K562 (cell line): Measurements from ENCODE around the gene USHBP1. TPM values are rescaled to one million over a fixed set of nuclear protein-coding genes. Genes with fewer than 3 reads are reported as not detected.

Experiments
- ATAC-seq: fragments of 200-7000 bp; cut with Tn5 transposase; 3 replicates; pipeline ENCODE4 v1.9.1; 2020; ENCODE audit warnings: moderate library complexity
- BruUV-seq: library from RNA; stranded (reverse); fragments of 400-500 nt; replicated peaks from 2 replicates; lab custom pipeline; 2021; lab: Mats Ljungman, UMichigan
- CTCF ChIA-PET: fragments of 300-600 bp; formaldehyde crosslinking; extraction: SDS; loops from one replicate; lab custom pipeline; 2021; ENCODE audit warnings: low intra/inter-chr PET ratio; lab: Yijun Ruan, JAX
- POLR2A ChIA-PET: fragments of 300-600, 350-650 bp; sonication (Branson Sonifier 250); formaldehyde crosslinking; extraction: SDS; loops from one replicate; lab custom pipeline; 2021; ENCODE audit warnings: antibody characterized with exemption, inconsistent platforms; lab: Yijun Ruan, JAX
- DNase-seq, 4 experiments: peaks; one replicate each; pipeline versions ENCODE4 v3.0.0 to v3.0.0-alpha.2; 2011 to 2018; ENCODE audit warnings: low spot score in 3 of 4, mixed read lengths in 3 of 4; ENCODE audit errors: extremely low read depth in 1 of 4
- FAIRE-seq: peaks from 2 replicates; lab custom pipeline; 2011; peaks lifted over from hg19 to GRCh38; lab: Jason Lieb, UNC
- H2AFZ ChIP-seq: 2 replicates; pipeline ENCODE4 v1.6.0; 2011; ENCODE audit warnings: low read depth, low read length, control low read depth, inconsistent platforms
- H3K27ac ChIP-seq: fragments of 200-600 bp; 3 replicates; pipeline ENCODE4 v1.8.0; 2011; ENCODE audit warnings: low read depth, mild to moderate bottlenecking, control low read depth, inconsistent platforms, low read length, moderate library complexity, mixed read lengths; ENCODE audit errors: extremely low read depth
- H3K27me3 ChIP-seq, 2 experiments: fragments of 300-600 bp in 1 of 2; 2 replicates in 1 of 2; 3 replicates in 1 of 2; pipeline versions ENCODE4 v1.6.0 to v1.8.0; 2011; ENCODE audit warnings: inconsistent platforms in 2 of 2, low read length in 2 of 2, mild to moderate bottlenecking in 1 of 2, mixed read lengths in 1 of 2, moderate library complexity in 1 of 2; ENCODE audit not compliant: control insufficient read depth in 2 of 2, insufficient read depth in 2 of 2
- H3K36me3 ChIP-seq: fragments of 300-600 bp; 3 replicates; pipeline ENCODE4 v1.8.0; 2011; ENCODE audit warnings: mild to moderate bottlenecking, low read length, inconsistent platforms; ENCODE audit not compliant: control insufficient read depth, insufficient read depth
- H3K4me1 ChIP-seq, 2 experiments: fragments of 200-600 bp in 1 of 2; replicated peaks in 1 of 2; 2 replicates in 1 of 2; 3 replicates in 1 of 2; pipeline versions ENCODE4 v1.5.1 to v1.8.0; 2011; ENCODE audit warnings: inconsistent platforms in 2 of 2, low read length in 2 of 2, mild to moderate bottlenecking in 1 of 2, mixed read lengths in 1 of 2, moderate library complexity in 1 of 2; ENCODE audit not compliant: control insufficient read depth in 2 of 2, insufficient read depth in 2 of 2
- H3K4me2 ChIP-seq: 2 replicates; pipeline ENCODE4 v1.6.1; 2011; ENCODE audit warnings: low read length, control low read depth, inconsistent platforms, mixed read lengths; ENCODE audit not compliant: insufficient read depth
- H3K4me3 ChIP-seq: fragments of 200-600 bp; sonication (generic), shearing (Covaris generic); 2 replicates; pipeline ENCODE4 v1.5.1; 2016; ENCODE audit warnings: control low read depth, inconsistent platforms
- H3K79me2 ChIP-seq: fragments of 200-600 bp; 3 replicates; pipeline ENCODE4 v1.8.0; 2011; ENCODE audit warnings: low read length, inconsistent platforms; ENCODE audit not compliant: control insufficient read depth, insufficient read depth
- H3K9ac ChIP-seq, 2 experiments: 2 replicates each; pipeline versions ENCODE4 v1.6.0 to v1.6.1; 2011; ENCODE audit warnings: low read depth in 2 of 2, low read length in 2 of 2, control low read depth in 1 of 2, inconsistent platforms in 1 of 2, mild to moderate bottlenecking in 1 of 2, mixed read lengths in 1 of 2; ENCODE audit not compliant: insufficient read depth in 1 of 2
- H3K9me1 ChIP-seq: one replicate; pipeline ENCODE4 v1.6.0; 2011; ENCODE audit warnings: inconsistent platforms, mild to moderate bottlenecking, low read length, moderate library complexity; ENCODE audit not compliant: control insufficient read depth, insufficient read depth
- H3K9me3 ChIP-seq: replicated peaks from 2 replicates; pipeline ENCODE4 v1.5.1; 2011; ENCODE audit warnings: low read depth, low read length, inconsistent platforms; ENCODE audit not compliant: control insufficient read depth, insufficient read depth
- H4K20me1 ChIP-seq: replicated peaks from 2 replicates; pipeline ENCODE4 v1.6.1; 2011; ENCODE audit warnings: low read length, inconsistent platforms, mixed read lengths; ENCODE audit not compliant: control insufficient read depth, insufficient read depth
- MEF2A ChIP-seq: IDR thresholded peaks from 2 replicates; pipeline ENCODE4 v1.6.1; 2011; ENCODE audit warnings: low read depth, mild to moderate bottlenecking, low read length, moderate library complexity; ENCODE audit not compliant: control insufficient read depth
- ZNF512 ChIP-seq: IDR thresholded peaks from 2 replicates; pipeline ENCODE4 v1.6.1; 2016; ENCODE audit warnings: missing genetic modification characterization, missing compliant biosample characterization
- WGBS: fragments of 100-300 bp; shearing (Covaris generic); methylation state at CpG from one replicate; pipeline ENCODE4 v1.1.6; 2016; ENCODE audit warnings: low coverage, mixed read lengths; ENCODE audit not compliant: insufficient coverage; ENCODE audit errors: missing lambda C conversion rate; 5-methylcytosine and 5-hydroxymethylcytosine counted together
- in situ Hi-C: fragments of 300-500 bp; cut with MboI; formaldehyde crosslinking; loops from 4 replicates; pipeline ENCODE4 v1.15.0; 2018; ENCODE audit warnings: inconsistent platforms, mixed read lengths
- intact Hi-C: fragments of 100-400 bp; cut with micrococcal nuclease; formaldehyde crosslinking; loops from 2 replicates; pipeline ENCODE4 v1.14.2; 2022
- polyA plus RNA-seq, 8 experiments: library from polyadenylated mRNA; depleted of rRNA in 4 of 8; stranded (reverse) in 5 of 8; unstranded in 3 of 8; fragments of >200 nt; fragmentation: Nextera tagmentation in 2 of 8; fragmentation: Illumina TruSeq in 1 of 8; extraction: Ambion mirVana in 2 of 8; extraction: Trizol in 1 of 8; gene quantifications; 2 replicates each; pipeline versions ENCODE4 v1.2.1 to v1.2.3, GENCODE V29; 2011 to 2014; ENCODE audit warnings: inconsistent platforms in 1 of 8, missing spikeins in 1 of 8
- total RNA-seq, 7 experiments: library from RNA; depleted of rRNA in 6 of 7; stranded (reverse); fragments of >200 nt in 6 of 7; fragmentation: Illumina TruSeq in 2 of 7; extraction: Trizol in 2 of 7; gene quantifications; 2 replicates each; pipeline versions ENCODE4 v1.2.1 to v1.2.3, GENCODE V29; 2011 to 2021; ENCODE audit warnings: low replicate concordance in 1 of 7

The USHBP1 gene
- total and polyA plus RNA-seq, 9 of the 15 experiments (the other 6 are each of a cell fraction or from before 2014, with no cell fraction given) = 0.03 to 0.10 (median 0.05) TPM; not detected in 5

GRCh38 chr19:17266026-17266425 is 1.5 kb upstream of the USHBP1 start:
- POLR2A ChIA-PET = interaction anchor here (0.9 to 2.7 kb wide), 7 partner anchors 8 to 39 kb away, joined by 3 to 12 read pairs (median 5); partner anchors contain the start of gene ANKLE1
- 69% methylated on average over 7 of the region's 7 CpGs for WGBS
- no peak overlapping the region for H3K4me2 ChIP-seq
- in situ Hi-C loops = no loop called here
- BruUV-seq = no TSS peak
- peaks cover 3 to 23% of the 10 kb centered on the region in 2 experiments; a peak in 3 of 5 replicates for H3K4me1 ChIP-seq
- no peak overlapping the region; a peak in 1 of 4 replicates for H3K9ac ChIP-seq
- no peak for FAIRE-seq
- H3K4me3 ChIP-seq = no peak overlapping the region
- ATAC-seq = no peak
- peaks cover 19% of the 10 kb centered on the region for H3K79me2 ChIP-seq
- no peaks in the 10 kb centered on the region for H4K20me1 ChIP-seq
- H3K27me3 ChIP-seq = no peaks in the 10 kb centered on the region
- no peak for DNase-seq
- no peak overlapping the region for H3K27ac ChIP-seq
- intact Hi-C loops = loop anchor here (5.0 kb wide), 1 partner anchor 39 kb away; the partner anchor contains the start of gene OCEL1
- CTCF ChIA-PET = no interaction called here
- no peaks in the 10 kb centered on the region for H3K9me1 ChIP-seq
- H2AFZ ChIP-seq = peak overlapping the region; percentile 73
- H3K9me3 ChIP-seq = no peaks in the 10 kb centered on the region
- peaks cover 16% of the 10 kb centered on the region; the same call in 2 of the 3 replicates for H3K36me3 ChIP-seq
- TF ChIP-seq MEF2A (no peak), ZNF512 (tag) (0 out of 2 replicates have a peak, but pooled peaks have one; percentile 13)
- TF ChIP-seq, all 486 proteins: peak for 1
